ENCODE data around the gene COL25A1.

Gene COL25A1

GRCh38 chr4:109216085-109216696 is 86.3 kb downstream of the COL25A1 start:
- no peak for DNase-seq (ENCODE audit: low read depth in 2 of 3, low spot score in 1 of 3)

- no peak for DNase-seq (ENCODE audit: low read depth in 2 of 3, low spot score in 1 of 3)
Measured at GRCh38 chr4:109215506-109215905, 87.0 kb downstream of the COL25A1 start.

GRCh38 chr4:109214622-109215301 is 87.7 kb downstream of the COL25A1 start:
- no peak for DNase-seq (ENCODE audit: low read depth in 2 of 3, low spot score in 1 of 3)

GRCh38 chr4:109213056-109213455 is 89.4 kb downstream of the COL25A1 start:
- DNase-seq (ENCODE audit: low read depth in 2 of 3, low spot score in 1 of 3) = no peak

GRCh38 chr4:109211671-109212070 is 90.8 kb downstream of the COL25A1 start:
- no peak for DNase-seq (ENCODE audit: low read depth in 2 of 3, low spot score in 1 of 3)

GRCh38 chr4:109209647-109210046 is 92.8 kb downstream of the COL25A1 start:
- no peak for DNase-seq (ENCODE audit: low read depth in 2 of 3, low spot score in 1 of 3)

- DNase-seq (ENCODE audit: low read depth in 2 of 3, low spot score in 1 of 3) = no peak
Measured at GRCh38 chr4:109207898-109208297, 94.6 kb downstream of the COL25A1 start.

GRCh38 chr4:109207061-109207460 is 95.4 kb downstream of the COL25A1 start:
- DNase-seq (ENCODE audit: low read depth in 2 of 3, low spot score in 1 of 3) = no peak

- no peak for DNase-seq (ENCODE audit: low read depth in 2 of 3, low spot score in 1 of 3)
Measured at GRCh38 chr4:109206620-109207019, 95.8 kb downstream of the COL25A1 start.

- DNase-seq (ENCODE audit: low read depth in 2 of 3, low spot score in 1 of 3) = no peak
Measured at GRCh38 chr4:109205186-109205585, 97.3 kb downstream of the COL25A1 start.

GRCh38 chr4:109199585-109199984 is 102.9 kb downstream of the COL25A1 start:
- DNase-seq (ENCODE audit: low read depth in 2 of 3, low spot score in 1 of 3) = no peak

GRCh38 chr4:109195646-109196045 is 106.8 kb downstream of the COL25A1 start:
- no peak for DNase-seq (ENCODE audit: low read depth in 2 of 3, low spot score in 1 of 3)

- no peak for DNase-seq (ENCODE audit: low read depth in 2 of 3, low spot score in 1 of 3)
Measured at GRCh38 chr4:109191216-109191615, 111.2 kb downstream of the COL25A1 start.

- DNase-seq (ENCODE audit: low read depth in 2 of 3, low spot score in 1 of 3) = no peak
Measured at GRCh38 chr4:109186458-109186945, 116.0 kb downstream of the COL25A1 start.

- DNase-seq (ENCODE audit: low read depth in 2 of 3, low spot score in 1 of 3) = no peak
Measured at GRCh38 chr4:109185951-109186350, 116.5 kb downstream of the COL25A1 start.

GRCh38 chr4:109185548-109185947 is 116.9 kb downstream of the COL25A1 start:
- no peak for DNase-seq (ENCODE audit: low read depth in 2 of 3, low spot score in 1 of 3)

- DNase-seq (ENCODE audit: low read depth in 2 of 3, low spot score in 1 of 3) = no peak
Measured at GRCh38 chr4:109184491-109184961, 117.9 kb downstream of the COL25A1 start.

GRCh38 chr4:109183931-109184490 is 118.4 kb downstream of the COL25A1 start:
- DNase-seq (ENCODE audit: low read depth in 2 of 3, low spot score in 1 of 3) = no peak

- DNase-seq (ENCODE audit: low read depth in 2 of 3, low spot score in 1 of 3) = no peak
Measured at GRCh38 chr4:109182696-109183095, 119.8 kb downstream of the COL25A1 start.

- DNase-seq (ENCODE audit: low read depth in 2 of 3, low spot score in 1 of 3) = no peak
Measured at GRCh38 chr4:109179061-109179460, 123.4 kb downstream of the COL25A1 start.

GRCh38 chr4:109177096-109177810 is 125.2 kb downstream of the COL25A1 start:
- no peak for DNase-seq (ENCODE audit: low read depth in 2 of 3, low spot score in 1 of 3)

Data from stimulated activated CD4-positive, alpha-beta T cell treated with anti-CD3 and anti-CD28 coated beads, Interleukin-12 subunit alpha, Interleukin-12 subunit beta, amount 100 ng/mL, for 48 hours (primary cell).